GM12891 (cell line): ENCODE data around the gene CST1.
"Not testable (repeated sequence)": the region's sequence is repeated elsewhere in the genome, so short reads cannot be mapped to it uniquely, and the experiment has no call there.

ENCODE experiments used
- PAX5 ChIP-seq: IDR thresholded peaks from 2 replicates; pipeline ENCODE4 v1.6.1; 2011; ENCODE audit warnings: low read length, moderate library complexity, mild to moderate bottlenecking; ENCODE audit not compliant: insufficient read depth, severe bottlenecking
- POLR2A ChIP-seq: IDR thresholded peaks from 2 replicates; pipeline ENCODE4 v1.6.1; 2011; ENCODE audit warnings: low read depth, low read length, control low read depth
- POLR2AphosphoS5 ChIP-seq: IDR thresholded peaks from 2 replicates; pipeline ENCODE4 v1.6.1; 2011; ENCODE audit warnings: low read depth, low read length, control low read depth
- SPI1 ChIP-seq: IDR thresholded peaks from 2 replicates; pipeline ENCODE4 v1.6.1; 2011; ENCODE audit warnings: low read depth, low read length, control low read depth
- TAF1 ChIP-seq: IDR thresholded peaks from 2 replicates; pipeline ENCODE4 v1.6.1; 2011; ENCODE audit warnings: low read depth, low read length, control low read depth

DNA sequence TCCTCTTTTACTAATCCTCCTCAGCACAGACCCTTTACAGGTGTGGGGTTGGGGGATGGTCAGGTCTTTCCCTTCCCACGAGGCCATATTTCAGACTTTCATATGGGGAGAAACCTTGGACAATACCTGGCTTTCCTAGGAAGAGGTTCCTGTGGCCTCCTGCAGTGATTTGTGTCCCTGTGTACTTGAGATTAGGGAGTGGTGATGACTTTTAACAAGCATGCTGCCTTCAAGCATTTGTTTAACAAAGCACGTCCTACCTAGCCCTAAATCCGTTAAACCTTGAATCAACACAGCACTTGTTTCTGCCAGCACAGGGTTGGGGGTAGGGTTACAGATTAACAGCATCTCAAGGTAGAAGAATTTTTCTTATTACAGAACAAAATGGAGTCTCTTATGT is 6.1 kb upstream of the CST1 start:
- not testable (repeated sequence) for TF ChIP-seq TAF1, POLR2AphosphoS5, POLR2A, PAX5, SPI1
